Measurements from ENCODE around the gene PTRH1.

DNA sequence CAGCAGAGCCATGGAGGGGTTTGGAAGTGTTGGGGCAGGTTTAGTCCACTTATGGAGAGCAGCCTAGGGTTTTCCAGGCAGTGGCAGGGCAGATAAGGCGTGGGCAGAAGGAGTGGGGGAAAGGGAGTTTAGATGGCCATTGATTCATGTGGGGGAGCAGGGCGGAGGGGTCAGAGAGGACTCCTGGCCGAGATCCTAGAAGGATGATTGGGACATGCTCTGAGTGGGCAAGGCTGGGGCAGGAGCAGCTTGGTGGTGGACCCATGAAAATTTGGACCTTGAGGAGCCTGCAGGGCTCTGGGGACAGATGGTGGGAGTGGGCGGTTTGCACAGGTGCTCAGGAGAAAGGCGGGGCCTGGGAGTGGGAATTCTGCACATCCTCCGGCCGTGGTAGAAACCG, 37.7 kb upstream of the PTRH1 start:
- TF ChIP-seq, protein P1, sequence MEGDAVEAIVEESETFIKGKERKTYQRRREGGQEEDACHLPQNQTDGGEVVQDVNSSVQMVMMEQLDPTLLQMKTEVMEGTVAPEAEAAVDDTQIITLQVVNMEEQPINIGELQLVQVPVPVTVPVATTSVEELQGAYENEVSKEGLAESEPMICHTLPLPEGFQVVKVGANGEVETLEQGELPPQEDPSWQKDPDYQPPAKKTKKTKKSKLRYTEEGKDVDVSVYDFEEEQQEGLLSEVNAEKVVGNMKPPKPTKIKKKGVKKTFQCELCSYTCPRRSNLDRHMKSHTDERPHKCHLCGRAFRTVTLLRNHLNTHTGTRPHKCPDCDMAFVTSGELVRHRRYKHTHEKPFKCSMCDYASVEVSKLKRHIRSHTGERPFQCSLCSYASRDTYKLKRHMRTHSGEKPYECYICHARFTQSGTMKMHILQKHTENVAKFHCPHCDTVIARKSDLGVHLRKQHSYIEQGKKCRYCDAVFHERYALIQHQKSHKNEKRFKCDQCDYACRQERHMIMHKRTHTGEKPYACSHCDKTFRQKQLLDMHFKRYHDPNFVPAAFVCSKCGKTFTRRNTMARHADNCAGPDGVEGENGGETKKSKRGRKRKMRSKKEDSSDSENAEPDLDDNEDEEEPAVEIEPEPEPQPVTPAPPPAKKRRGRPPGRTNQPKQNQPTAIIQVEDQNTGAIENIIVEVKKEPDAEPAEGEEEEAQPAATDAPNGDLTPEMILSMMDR (IDR thresholded peaks at IDR 0.05; ENCODE audit: insufficient read depth, low read length) = no peak
- TF ChIP-seq POLR2AphosphoS5 (IDR thresholded peaks at IDR 0.05; ENCODE audit: low read depth) (no peak), GABPA (IDR thresholded peaks at IDR 0.05; ENCODE audit: low read depth) (no peak), SPI1 (IDR thresholded peaks at IDR 0.05; ENCODE audit: borderline replicate concordance, low read depth) (no peak)
- TF ChIP-seq, protein P2, sequence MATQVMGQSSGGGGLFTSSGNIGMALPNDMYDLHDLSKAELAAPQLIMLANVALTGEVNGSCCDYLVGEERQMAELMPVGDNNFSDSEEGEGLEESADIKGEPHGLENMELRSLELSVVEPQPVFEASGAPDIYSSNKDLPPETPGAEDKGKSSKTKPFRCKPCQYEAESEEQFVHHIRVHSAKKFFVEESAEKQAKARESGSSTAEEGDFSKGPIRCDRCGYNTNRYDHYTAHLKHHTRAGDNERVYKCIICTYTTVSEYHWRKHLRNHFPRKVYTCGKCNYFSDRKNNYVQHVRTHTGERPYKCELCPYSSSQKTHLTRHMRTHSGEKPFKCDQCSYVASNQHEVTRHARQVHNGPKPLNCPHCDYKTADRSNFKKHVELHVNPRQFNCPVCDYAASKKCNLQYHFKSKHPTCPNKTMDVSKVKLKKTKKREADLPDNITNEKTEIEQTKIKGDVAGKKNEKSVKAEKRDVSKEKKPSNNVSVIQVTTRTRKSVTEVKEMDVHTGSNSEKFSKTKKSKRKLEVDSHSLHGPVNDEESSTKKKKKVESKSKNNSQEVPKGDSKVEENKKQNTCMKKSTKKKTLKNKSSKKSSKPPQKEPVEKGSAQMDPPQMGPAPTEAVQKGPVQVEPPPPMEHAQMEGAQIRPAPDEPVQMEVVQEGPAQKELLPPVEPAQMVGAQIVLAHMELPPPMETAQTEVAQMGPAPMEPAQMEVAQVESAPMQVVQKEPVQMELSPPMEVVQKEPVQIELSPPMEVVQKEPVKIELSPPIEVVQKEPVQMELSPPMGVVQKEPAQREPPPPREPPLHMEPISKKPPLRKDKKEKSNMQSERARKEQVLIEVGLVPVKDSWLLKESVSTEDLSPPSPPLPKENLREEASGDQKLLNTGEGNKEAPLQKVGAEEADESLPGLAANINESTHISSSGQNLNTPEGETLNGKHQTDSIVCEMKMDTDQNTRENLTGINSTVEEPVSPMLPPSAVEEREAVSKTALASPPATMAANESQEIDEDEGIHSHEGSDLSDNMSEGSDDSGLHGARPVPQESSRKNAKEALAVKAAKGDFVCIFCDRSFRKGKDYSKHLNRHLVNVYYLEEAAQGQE (IDR thresholded peaks at IDR 0.05; ENCODE audit: insufficient replicate concordance, low read depth) = no peak
